SKM-1 treated with dmso at 0.1 percent for 144 hours (cell line): ENCODE data around the gene PYGL.
"Not testable (repeated sequence)": the region's sequence is repeated elsewhere in the genome, so short reads cannot be mapped to it uniquely, and the experiment has no call there.

Experiments used
- DNase-seq: peaks from one replicate; lab custom pipeline; 2025; ENCODE audit not compliant: unreplicated experiment; lab: John Stamatoyannopoulos, UW

PYGL gene

GRCh38 chr14:50929506-50929905 is 14.8 kb downstream of the PYGL start:
- DNase-seq: no peak

- peak; percentile 85 for DNase-seq
These were observed 16.2 kb downstream of the PYGL start for GRCh38 chr14:50928002-50928635.

GRCh38 chr14:50926851-50927386 is 17.4 kb downstream of the PYGL start:
- DNase-seq: peak; percentile 38

- DNase-seq: no peak
These were observed 19.4 kb downstream of the PYGL start for GRCh38 chr14:50924843-50925242.

- no peak for DNase-seq
These were observed 20.0 kb downstream of the PYGL start for GRCh38 chr14:50924236-50924635.

- no peak for DNase-seq
These were observed 21.5 kb downstream of the PYGL start for GRCh38 chr14:50922803-50923202.

GRCh38 chr14:50920482-50921230 is 23.6 kb downstream of the PYGL start:
- DNase-seq: no peak

GRCh38 chr14:50919524-50919923 is 24.8 kb downstream of the PYGL start:
- not testable (repeated sequence) for DNase-seq

GRCh38 chr14:50917449-50917848 is 26.8 kb downstream of the PYGL start:
- DNase-seq: no peak

GRCh38 chr14:50910495-50911420 is 33.5 kb downstream of the PYGL start:
- DNase-seq: no peak

GRCh38 chr14:50906326-50907065 is 37.8 kb downstream of the PYGL start:
- DNase-seq: no peak

GRCh38 chr14:50904719-50905118 is 39.6 kb downstream of the PYGL start:
- no peak for DNase-seq

- DNase-seq: no peak
These were observed 42.9 kb downstream of the PYGL start for GRCh38 chr14:50901361-50901760.

GRCh38 chr14:50897658-50898175 is 46.6 kb downstream of the PYGL start:
- no peak for DNase-seq

- DNase-seq: not testable (repeated sequence)
These were observed 47.3 kb downstream of the PYGL start for GRCh38 chr14:50897005-50897404.

GRCh38 chr14:50896421-50896820 is 47.9 kb downstream of the PYGL start:
- not testable (repeated sequence) for DNase-seq

- no peak for DNase-seq
These were observed 52.0 kb downstream of the PYGL start for GRCh38 chr14:50892255-50892654.

GRCh38 chr14:50887476-50887875 is 56.8 kb downstream of the PYGL start:
- no peak for DNase-seq

- no peak for DNase-seq
These were observed 60.5 kb downstream of the PYGL start for GRCh38 chr14:50883827-50884197.
